HG03045 (cell line): Measurements from ENCODE around the gene COMMD10.
"Not testable (repeated sequence)": the region's sequence is repeated elsewhere in the genome, so short reads cannot be mapped to it uniquely, and the experiment has no call there.

Experiments used
- ATAC-seq: cut with Tn5 transposase; IDR thresholded peaks from one replicate; pipeline ENCODE4 v1.9.1; 2021; ENCODE audit warnings: mild to moderate bottlenecking, moderate library complexity; ENCODE audit not compliant: unreplicated experiment

COMMD10 gene

DNA sequence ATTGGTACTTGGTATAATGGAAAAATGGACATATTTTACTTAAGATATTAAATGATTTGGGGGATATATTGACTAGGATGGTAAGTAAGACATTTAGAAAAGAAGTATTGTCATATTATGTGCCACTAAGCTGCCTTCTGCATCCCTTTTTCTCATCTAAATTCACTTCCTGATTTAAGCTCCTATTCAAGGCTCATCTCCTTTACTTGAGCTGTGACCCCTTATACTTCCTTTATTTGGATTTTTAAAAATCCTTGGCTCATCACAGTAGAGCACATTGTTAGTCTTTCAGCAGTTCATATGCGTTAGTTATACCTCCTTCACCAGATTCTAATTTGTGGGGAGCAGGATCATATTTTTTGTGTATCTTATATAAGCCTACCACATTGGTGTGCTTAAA, 6.6 kb downstream of the COMMD10 start:
- ATAC-seq = no peak

DNA sequence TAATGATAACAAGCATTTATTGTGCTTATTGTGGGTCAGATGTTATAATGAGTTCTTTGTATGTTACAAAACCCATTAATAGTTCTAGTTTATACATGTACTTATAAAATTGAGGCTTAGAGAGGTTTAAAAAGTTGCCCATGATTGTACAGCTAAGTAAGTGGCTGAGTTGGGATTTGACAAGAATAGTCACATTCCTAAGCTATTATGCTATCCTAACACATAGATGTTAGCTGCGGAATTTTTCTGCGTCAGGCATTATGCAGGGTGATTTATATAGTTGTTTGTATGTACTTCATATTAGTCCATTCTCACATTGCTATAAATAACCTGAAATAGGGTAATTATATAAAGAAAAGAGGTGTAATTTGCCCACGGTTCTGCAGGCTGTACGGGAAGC, 12.5 kb downstream of the COMMD10 start:
- no peak for ATAC-seq

DNA sequence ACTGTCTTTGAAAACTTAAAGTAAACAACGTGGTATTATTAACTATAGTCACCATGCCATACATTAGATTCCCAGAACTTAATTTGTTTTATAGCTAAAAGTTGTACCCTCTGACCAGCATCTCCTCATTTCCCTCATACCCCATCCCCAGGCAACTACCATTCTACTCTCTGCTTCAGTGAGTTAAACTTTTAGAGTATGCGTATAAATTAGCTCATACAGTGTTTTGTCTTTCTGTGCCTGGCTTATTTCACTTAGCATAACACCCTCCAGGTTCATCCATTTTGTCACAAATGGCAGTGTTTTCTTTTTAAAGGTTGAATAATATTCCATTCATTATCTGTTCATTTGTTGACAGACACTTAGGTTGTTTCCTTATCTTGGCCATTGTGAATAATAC, 14.2 kb downstream of the COMMD10 start:
- ATAC-seq = no peak

DNA sequence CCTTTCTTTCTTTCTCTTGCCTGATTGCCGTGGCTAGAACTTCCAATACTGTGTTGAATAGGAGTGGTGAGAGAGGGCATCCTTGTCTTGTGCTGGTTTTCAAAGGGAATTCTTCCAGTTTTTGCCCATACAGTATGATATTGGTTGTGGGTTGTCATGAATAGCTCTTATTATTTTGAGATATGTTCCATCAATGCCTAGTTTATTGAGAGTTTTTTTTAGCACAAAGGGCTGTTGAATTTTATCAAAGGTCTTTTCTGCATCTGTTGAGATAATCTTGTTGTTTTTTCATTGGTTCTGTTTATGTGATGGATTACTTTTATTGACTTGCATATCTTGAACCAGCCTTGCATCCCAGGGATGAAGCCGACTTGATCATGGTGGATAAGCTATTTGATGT, 20.1 kb downstream of the COMMD10 start:
- ATAC-seq = not testable (repeated sequence)

DNA sequence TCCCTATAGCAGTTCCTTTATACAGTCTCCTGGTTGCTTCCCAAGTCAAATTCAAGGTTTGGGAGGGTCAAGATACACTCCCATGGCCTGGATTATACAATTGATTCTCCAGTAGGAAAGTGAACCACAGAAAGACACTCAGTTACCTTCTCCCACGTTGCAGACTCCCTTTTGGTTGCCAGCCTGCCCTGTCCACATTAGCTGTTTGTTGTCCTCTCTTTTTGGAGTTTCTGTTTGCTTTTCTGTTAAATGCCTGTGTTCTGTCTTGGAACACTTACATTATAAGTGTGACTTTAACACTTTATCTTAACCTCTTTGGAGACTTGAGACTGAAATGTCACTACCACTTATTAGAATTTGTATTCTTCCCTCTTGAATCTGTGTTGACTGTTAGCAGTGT, 30.3 kb downstream of the COMMD10 start:
- no peak for ATAC-seq

DNA sequence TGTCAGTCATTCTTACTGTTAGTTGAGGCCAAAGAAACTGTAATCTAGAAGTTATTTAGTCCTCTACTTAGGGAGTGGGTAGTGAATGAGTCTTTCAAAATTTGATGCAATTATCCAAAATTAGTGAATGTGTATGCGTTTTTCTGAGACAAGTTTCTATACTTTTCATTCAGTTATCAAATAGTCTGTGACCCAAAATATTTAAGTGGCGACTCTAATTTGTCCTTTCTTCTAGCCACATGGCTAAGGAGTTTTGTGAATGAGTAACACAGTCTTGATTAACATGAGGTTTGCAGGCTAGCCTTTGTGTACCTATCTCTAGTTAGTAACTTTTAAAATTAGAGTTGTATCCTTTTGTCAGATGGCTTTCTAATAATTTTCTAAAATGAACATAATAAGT, 45.6 kb downstream of the COMMD10 start:
- no peak for ATAC-seq

DNA sequence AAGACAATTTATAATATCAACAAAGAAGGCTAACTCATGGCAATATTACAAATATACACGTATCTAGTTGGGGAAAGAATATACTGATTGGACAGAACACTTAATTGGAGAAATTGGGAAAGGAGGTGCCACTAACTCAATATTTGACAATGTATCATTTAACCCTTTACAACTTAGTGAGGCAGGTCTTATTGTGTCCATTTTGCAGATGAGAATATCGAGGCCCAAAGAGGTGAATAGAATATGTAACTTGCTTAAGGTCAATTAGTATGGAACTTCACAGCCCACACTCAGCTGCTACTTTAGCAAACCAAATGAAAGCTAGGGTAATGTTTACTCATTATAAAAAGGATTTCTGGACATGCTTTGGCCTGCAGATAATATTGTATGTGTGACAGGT, 46.2 kb downstream of the COMMD10 start:
- ATAC-seq = no peak

DNA sequence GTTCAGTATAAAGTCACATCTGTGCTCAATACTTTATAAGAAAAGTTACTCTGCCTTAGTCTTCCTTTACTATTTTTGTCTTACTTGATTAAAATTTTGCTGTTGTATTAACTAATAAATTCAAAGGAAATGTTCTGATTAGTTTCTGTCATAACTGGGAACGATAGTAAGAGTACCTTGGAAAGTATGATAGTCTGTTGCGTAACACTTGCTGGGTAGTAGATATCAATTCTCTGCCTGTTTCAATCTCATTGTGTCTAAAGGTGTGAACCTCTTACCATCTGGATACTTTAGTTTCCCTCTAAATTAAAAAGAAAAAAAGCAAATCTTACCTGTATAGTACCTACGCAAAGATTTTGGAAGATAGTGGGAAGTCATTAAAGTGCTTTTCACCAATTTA, 48.5 kb downstream of the COMMD10 start:
- ATAC-seq = no peak

DNA sequence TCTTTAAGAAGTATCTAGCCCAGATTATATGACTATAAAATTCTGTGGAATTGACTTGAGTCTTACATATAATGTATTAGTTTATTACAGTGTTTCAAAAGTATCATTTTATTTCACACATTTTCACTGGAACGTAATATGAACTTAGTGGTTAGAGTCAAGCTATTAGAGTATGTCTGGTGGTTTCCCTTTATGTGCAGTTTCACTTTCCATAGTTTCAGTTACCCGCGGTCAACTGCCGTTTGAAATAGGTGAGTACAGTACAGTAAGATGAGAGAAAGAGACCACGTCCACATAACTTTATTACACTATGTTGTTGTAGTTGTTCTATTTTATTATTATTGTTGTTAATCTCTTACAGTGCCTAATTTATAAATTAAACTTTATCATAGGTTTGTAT, 50.5 kb downstream of the COMMD10 start:
- peak; percentile 99 for ATAC-seq

DNA sequence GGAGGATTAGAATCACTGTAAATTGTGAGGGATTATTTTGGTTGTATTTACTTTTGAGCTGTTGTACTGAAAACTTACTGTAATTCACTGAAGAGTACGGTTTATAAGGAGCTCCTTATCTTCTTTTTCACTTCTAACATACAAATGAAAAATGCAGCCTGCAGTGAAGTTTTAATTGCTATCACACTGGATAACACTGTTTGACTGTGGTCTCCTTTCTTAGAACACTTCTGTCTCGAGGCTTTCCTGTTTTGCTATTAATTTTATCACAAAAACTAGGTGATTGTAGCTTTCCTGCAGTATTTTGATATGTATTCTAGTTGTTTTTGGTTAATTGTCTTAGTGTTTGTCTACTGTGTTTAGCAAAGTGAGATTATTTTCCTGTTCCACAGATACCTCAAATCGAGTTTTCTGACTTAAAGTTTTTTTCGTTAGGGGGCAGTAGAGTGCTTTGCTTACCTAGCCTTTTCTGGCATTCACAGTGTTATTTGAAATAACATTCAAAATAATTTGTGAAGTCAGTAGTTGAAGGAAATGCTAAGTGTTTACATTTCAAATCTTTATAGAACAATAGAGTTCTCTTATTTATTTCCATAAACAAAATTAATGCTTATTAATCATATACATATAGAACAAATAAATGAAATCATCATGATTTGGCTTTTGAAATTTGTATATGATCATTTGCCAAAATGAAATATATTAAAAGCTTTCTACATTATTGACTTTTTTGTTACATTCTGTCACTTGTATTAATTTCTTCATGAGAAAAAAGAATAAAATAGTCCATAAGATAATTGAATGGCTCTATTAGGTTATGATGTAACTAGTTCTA, 52.9 kb downstream of the COMMD10 start:
- ATAC-seq = no peak

DNA sequence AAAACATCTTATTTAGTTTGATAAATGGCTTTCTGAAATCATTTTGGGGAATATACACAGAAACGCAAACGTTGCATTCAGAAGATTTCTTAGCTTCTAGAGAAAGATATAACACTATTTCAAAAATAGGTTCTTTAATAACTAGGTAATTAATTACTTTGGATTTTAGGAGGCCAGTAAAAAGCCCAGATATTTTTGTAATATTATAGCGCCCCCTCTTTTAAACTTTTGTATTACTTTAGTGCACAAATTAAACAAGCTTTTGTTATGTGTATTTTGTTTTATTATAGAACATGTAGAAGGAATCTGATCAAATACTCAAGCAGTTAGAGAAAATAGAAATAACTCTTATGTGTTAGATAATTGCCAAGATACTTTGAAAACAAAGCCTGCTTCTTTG, 57.7 kb downstream of the COMMD10 start:
- ATAC-seq = no peak

DNA sequence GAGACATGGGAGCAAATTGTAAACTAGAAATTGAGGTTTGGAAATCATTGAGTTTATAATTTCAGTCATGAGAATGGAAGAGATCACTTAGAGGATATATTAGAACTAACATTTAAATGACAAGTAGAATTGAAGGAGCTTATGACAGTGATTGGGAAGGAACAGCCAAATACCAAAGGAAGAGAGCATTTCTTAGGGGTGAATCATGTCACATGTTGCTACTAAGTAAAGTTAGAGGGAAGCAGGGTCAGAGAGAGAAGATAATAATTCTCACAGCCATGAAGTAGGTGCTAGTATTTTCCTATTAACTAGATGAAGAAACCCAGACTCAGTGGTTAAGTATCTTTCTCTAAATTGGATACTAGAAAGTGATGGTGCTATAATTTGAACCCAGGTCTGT, 59.3 kb downstream of the COMMD10 start:
- ATAC-seq = no peak

DNA sequence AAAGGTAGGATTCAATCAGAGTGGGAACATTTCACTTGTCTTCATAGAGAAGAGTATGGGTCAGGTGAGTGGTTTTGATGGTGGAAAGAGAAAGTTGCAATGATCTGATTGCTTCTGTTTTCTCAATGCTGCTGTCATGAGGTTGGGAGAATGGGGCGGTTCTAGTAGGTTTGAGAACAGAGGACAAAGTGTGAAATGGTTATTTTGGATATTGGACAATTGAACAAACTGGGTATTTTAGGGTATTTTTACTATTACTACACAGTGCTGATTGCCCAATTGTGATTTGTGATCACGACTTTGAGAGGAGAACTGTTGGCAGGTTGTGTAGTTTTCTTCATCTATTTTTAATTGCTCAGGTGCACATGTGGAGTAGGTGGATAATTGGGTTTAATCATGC, 60.2 kb downstream of the COMMD10 start:
- ATAC-seq = no peak

DNA sequence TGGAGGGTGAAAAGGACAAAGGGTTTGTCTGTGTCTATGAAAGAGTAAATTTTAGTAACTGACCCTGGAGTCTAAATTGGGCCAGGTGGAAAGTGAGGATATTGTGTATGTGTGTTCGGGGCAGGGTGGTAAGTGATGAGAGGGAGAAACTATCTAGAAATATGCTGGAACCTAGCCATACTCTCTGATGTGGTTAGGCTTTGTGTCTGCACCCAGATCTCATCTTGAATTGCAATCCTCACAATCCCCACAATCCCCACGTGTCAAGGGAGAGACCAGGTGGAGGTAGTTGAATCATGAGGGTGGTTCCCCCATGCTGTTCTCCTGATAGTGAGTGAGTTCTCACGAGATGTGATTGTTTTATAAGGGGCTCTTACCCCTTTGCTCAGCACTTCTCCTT, 60.6 kb downstream of the COMMD10 start:
- ATAC-seq = no peak

DNA sequence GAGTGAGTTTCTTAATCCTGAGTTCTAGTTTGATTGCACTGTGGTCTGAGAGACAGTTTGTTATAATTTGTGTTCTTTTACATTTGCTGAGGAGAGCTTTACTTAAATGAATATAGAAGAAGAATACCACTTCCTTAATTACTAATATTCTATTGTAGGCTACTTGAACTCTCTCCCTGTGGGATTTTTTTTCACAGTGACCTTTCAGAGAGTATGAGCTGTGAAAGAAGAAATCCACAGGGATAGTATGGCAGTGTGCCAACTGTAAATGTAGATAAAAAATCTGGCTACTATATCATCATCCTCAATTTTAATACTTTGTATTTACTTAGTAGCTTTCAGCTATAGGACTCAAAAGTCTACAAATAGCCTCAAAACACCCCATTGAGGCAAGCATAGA, 67.3 kb downstream of the COMMD10 start:
- ATAC-seq = no peak

DNA sequence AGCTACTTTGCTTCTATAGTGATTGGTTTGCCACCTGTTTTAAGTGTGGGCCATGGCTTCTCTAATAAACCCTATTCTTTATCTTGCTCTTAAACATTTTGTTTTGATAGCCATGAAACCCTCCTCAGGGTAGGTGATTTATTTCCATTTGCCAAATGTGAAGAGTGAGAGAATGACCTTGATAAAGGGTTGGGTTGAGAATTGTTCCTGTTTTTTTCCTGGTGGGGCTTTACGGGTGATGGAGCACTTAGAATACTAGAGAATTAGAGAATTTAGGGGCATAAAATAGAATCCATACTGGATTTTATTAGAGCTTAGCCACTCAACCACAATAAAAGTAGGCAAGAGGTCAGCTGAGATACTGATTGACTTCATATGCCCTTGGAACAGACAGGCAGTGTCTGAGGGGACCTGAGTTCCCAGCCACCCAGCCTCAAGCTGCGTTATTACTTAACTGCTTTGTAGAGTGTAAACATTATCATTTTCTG, 68.9 kb downstream of the COMMD10 start:
- no peak for ATAC-seq

DNA sequence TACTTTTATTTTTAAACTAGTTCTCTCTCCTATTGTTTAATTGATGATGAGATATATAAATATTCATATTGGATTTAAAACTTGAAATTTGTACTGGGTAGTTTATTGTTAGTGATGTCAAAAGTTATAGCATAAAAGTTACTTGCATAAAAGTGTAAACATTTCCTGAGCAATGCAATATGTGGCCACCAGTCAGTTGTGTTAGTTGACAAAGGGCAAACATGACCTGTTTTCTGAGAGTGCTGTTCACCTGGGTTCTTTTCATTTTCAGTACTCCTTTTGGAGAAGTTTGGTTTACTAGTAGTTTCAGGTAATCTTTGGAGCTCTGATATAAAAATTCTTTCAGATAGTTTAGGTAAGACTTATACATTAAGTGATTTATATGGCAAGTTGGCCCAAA, 69.4 kb downstream of the COMMD10 start:
- no peak for ATAC-seq

DNA sequence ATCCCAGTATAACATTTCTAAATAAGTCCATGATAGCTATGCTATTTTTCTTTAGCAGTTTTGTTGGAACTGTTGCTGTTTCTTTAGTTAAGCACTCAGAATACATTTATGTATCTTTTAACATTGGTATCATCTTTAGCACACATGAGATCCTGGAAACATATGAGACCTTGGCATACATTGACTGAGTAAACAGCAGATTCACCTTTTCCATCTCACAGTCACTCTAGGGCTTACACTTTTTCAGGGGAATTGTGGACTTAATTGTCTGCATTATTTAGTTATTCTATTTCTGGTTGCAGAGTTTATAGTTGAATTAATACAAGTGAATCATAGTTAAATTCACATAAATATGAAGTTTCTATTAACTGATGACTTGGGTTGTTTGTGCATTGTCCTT, 70.1 kb downstream of the COMMD10 start:
- no peak for ATAC-seq

DNA sequence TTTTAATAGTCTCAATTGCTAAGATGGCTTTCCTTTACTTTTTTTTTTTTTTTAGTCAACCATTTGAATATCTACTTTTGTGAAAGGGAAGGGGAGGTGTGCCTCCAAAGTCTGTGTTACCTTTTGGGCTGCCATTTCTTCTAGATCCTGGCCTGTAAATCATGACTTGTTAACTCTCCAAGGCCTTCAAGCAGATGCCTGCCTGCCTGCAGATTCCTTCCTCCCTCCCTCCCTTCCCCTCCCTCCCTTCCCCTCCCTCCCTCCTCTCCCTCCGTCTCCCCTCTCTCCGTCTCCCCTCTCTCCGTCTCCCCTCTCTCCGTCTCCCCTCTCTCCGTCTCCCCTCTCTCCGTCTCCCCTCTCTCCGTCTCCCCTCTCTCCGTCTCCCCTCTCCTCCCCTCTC, 73.1 kb downstream of the COMMD10 start:
- no peak for ATAC-seq

DNA sequence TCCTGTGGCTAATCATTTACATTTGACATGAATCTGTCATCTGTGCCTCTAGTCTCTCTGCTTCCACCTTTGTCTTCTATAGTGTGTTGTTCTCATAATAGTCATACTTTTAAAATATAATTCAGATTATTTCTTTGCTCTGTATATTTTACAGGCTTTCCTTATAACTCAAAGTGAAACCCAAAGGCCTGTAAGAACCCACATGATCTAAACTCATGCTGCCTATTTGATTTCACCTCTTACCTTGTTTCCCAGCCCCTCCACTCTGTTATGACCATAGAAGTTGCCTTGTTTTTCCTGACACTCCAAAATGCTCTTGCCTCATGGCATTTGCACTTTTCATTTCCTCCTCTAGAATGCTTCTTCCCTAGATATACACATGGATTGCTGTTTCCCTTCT, 74.2 kb downstream of the COMMD10 start:
- ATAC-seq = no peak

DNA sequence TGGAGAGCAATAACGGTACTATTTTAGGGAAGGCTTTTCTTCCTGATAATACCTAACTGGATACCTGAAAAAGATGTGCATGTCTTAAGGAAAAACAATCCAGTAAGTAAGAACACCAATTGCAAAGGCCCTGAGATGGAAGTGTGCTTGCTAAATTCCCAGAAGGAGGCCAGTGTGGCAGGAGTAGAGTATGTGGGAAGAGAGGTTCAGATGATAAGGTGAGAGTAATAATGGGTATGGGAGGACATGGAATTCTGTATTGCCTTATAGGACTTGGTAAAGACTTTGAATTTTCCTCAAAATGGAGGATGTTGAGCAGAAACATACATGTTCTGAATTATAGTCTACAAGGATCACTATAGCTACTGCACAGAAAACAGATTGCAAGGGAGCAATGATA, 89.3 kb downstream of the COMMD10 start:
- ATAC-seq = no peak

DNA sequence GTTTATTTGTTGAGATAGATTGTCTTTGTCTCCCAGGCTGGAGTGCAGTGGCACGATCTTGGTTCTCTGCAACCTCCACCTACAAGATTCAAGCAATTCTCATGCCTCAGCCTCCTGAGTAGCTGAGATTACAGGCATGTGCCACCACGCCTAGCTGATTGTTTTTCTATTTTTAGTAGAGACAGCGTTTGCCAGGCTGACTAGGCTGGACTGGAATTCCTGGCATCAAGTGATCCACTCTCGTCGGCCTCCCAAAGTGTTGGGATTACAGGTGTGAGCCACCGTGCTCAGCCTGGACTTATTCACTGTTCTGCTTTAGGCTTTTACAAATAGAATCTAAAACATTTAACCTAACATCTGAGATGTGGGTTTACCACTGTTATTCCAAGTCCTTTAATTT, 91.3 kb downstream of the COMMD10 start:
- no peak for ATAC-seq

DNA sequence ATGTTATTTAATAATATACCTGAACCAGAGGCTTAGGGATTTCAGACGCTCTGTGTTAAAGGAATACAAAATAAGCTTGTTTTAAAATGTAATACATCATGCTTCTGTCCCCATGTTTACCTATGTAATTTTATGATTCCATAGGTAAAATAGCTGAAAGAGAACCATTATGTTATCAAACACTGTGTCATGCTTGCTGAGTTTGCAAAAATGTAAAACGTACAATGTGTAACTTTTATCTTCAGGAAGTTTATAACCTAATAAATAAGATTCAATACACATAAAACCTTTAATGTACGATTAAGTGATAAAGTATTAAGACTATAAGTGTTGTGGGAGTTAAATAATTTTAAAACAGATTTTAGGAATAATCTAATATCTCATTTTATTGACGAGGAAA, 94.1 kb downstream of the COMMD10 start:
- no peak for ATAC-seq
